K562 (cell line): Measurements from ENCODE around the gene PACSIN2. TPM values are rescaled to one million over a fixed set of nuclear protein-coding genes. Genes with fewer than 3 reads are reported as not detected.

Source experiments
- polyA plus RNA-seq, 8 experiments: library from polyadenylated mRNA; depleted of rRNA in 4 of 8; stranded (reverse) in 5 of 8; unstranded in 3 of 8; fragments of >200 nt; fragmentation: Nextera tagmentation in 2 of 8; fragmentation: Illumina TruSeq in 1 of 8; extraction: Ambion mirVana in 2 of 8; extraction: Trizol in 1 of 8; gene quantifications; 2 replicates each; pipeline versions ENCODE4 v1.2.1 to v1.2.3, GENCODE V29; 2011 to 2014; ENCODE audit warnings: inconsistent platforms in 1 of 8, missing spikeins in 1 of 8
- total RNA-seq, 7 experiments: library from RNA; depleted of rRNA in 6 of 7; stranded (reverse); fragments of >200 nt in 6 of 7; fragmentation: Illumina TruSeq in 2 of 7; extraction: Trizol in 2 of 7; gene quantifications; 2 replicates each; pipeline versions ENCODE4 v1.2.1 to v1.2.3, GENCODE V29; 2011 to 2021; ENCODE audit warnings: low replicate concordance in 1 of 7

The PACSIN2 gene
- total and polyA plus RNA-seq, 9 of the 15 experiments (the other 6 are each of a cell fraction or from before 2014, with no cell fraction given), result 0.45 to 45.1 (median 23.9) TPM

Other genes with a start within 250 kb of the PACSIN2 start
- 14.2 and 16.9 TPM in 2 replicates for gene ARFGAP3, start 157.9 kb downstream of the PACSIN2 start, total RNA-seq (2014; rRNA removed)
- gene ARFGAP3, start 157.9 kb downstream of the PACSIN2 start, total RNA-seq (2014; rRNA removed; fragmentation: Illumina TruSeq; extraction: Trizol), result 23.0 and 24.9 TPM in 2 replicates
- 19.3 and 19.5 TPM in 2 replicates for gene ARFGAP3, start 157.9 kb downstream of the PACSIN2 start, total RNA-seq (2015; rRNA removed; fragmentation: Illumina TruSeq; extraction: Trizol)
- gene ARFGAP3, start 157.9 kb downstream of the PACSIN2 start, total RNA-seq (2021), result 17.1 and 18.2 TPM in 2 replicates
- gene ARFGAP3, start 157.9 kb downstream of the PACSIN2 start, polyA plus RNA-seq (2011; rRNA removed), result 26.5 and 27.6 TPM in 2 replicates
- gene ARFGAP3, start 157.9 kb downstream of the PACSIN2 start, polyA plus RNA-seq (2014; fragmentation: Illumina TruSeq; extraction: Trizol), result 18.4 and 22.0 TPM in 2 replicates
- 10 to 100 TPM; 25.5 to 31.9 TPM for gene ARFGAP3, start 157.9 kb downstream of the PACSIN2 start, polyA plus RNA-seq (2014; fragmentation: Nextera tagmentation; extraction: Ambion mirVana)
- gene ARFGAP3, start 157.9 kb downstream of the PACSIN2 start, polyA plus RNA-seq (2014; rRNA removed), result 20.1 and 22.7 TPM in 2 replicates
- 0.14 and 0.29 TPM in 2 replicates for gene TTLL1, start 74.2 kb upstream of the PACSIN2 start, total RNA-seq (2014; rRNA removed)
- 0.22 and 0.25 TPM in 2 replicates for gene TTLL1, start 74.2 kb upstream of the PACSIN2 start, total RNA-seq (2014; rRNA removed; fragmentation: Illumina TruSeq; extraction: Trizol)
- gene TTLL1, start 74.2 kb upstream of the PACSIN2 start, total RNA-seq (2015; rRNA removed; fragmentation: Illumina TruSeq; extraction: Trizol), result 0.19 and 0.43 TPM in 2 replicates
- gene TTLL1, start 74.2 kb upstream of the PACSIN2 start, total RNA-seq (2021), result 0.16 and 0.29 TPM in 2 replicates
- 0.85 and 1.7 TPM in 2 replicates for gene TTLL1, start 74.2 kb upstream of the PACSIN2 start, polyA plus RNA-seq (2011; rRNA removed)
- 0.26 and 0.36 TPM in 2 replicates for gene TTLL1, start 74.2 kb upstream of the PACSIN2 start, polyA plus RNA-seq (2014; fragmentation: Illumina TruSeq; extraction: Trizol)
- gene TTLL1, start 74.2 kb upstream of the PACSIN2 start, polyA plus RNA-seq (2014; fragmentation: Nextera tagmentation; extraction: Ambion mirVana), result under 1 TPM; 0.06 to 0.08 TPM
- gene TTLL1, start 74.2 kb upstream of the PACSIN2 start, polyA plus RNA-seq (2014; rRNA removed), result 0.17 and 0.76 TPM in 2 replicates
- gene BIK, start 95.6 kb upstream of the PACSIN2 start, total RNA-seq (2014; rRNA removed), result 0.18 and 0.69 TPM in 2 replicates
- 0.15 and 0.19 TPM in 2 replicates for gene BIK, start 95.6 kb upstream of the PACSIN2 start, total RNA-seq (2014; rRNA removed; fragmentation: Illumina TruSeq; extraction: Trizol)
- not detected in 2 replicates for gene BIK, start 95.6 kb upstream of the PACSIN2 start, total RNA-seq (2015; rRNA removed; fragmentation: Illumina TruSeq; extraction: Trizol)
- 0.20 and 0.22 TPM in 2 replicates for gene BIK, start 95.6 kb upstream of the PACSIN2 start, total RNA-seq (2021)
- 0.08 and 0.34 TPM in 2 replicates for gene BIK, start 95.6 kb upstream of the PACSIN2 start, polyA plus RNA-seq (2011; rRNA removed)
- not detected in 2 replicates for gene BIK, start 95.6 kb upstream of the PACSIN2 start, polyA plus RNA-seq (2014; fragmentation: Illumina TruSeq; extraction: Trizol)
- not detected for gene BIK, start 95.6 kb upstream of the PACSIN2 start, polyA plus RNA-seq (2014; fragmentation: Nextera tagmentation; extraction: Ambion mirVana)
- gene BIK, start 95.6 kb upstream of the PACSIN2 start, polyA plus RNA-seq (2014; rRNA removed), result 0.23 and 0.28 TPM in 2 replicates
- gene MCAT, start 128.2 kb upstream of the PACSIN2 start, total RNA-seq (2014; rRNA removed), result 23.7 and 28.4 TPM in 2 replicates
- 8.1 and 9.6 TPM in 2 replicates for gene MCAT, start 128.2 kb upstream of the PACSIN2 start, total RNA-seq (2014; rRNA removed; fragmentation: Illumina TruSeq; extraction: Trizol)
- gene MCAT, start 128.2 kb upstream of the PACSIN2 start, total RNA-seq (2015; rRNA removed; fragmentation: Illumina TruSeq; extraction: Trizol), result 11.7 and 12.4 TPM in 2 replicates
- 26.3 and 27.8 TPM in 2 replicates for gene MCAT, start 128.2 kb upstream of the PACSIN2 start, total RNA-seq (2021)
- gene MCAT, start 128.2 kb upstream of the PACSIN2 start, polyA plus RNA-seq (2011; rRNA removed), result 13.9 and 14.0 TPM in 2 replicates
- gene MCAT, start 128.2 kb upstream of the PACSIN2 start, polyA plus RNA-seq (2014; fragmentation: Illumina TruSeq; extraction: Trizol), result 15.0 TPM in 2 replicates
- 1 to 10 TPM; 3.3 to 4.6 TPM for gene MCAT, start 128.2 kb upstream of the PACSIN2 start, polyA plus RNA-seq (2014; fragmentation: Nextera tagmentation; extraction: Ambion mirVana)
- 25.3 and 27.7 TPM in 2 replicates for gene MCAT, start 128.2 kb upstream of the PACSIN2 start, polyA plus RNA-seq (2014; rRNA removed)
- 108 and 141 TPM in 2 replicates for gene TSPO, start 136.4 kb upstream of the PACSIN2 start, total RNA-seq (2014; rRNA removed)
- 6.0 and 7.2 TPM in 2 replicates for gene TSPO, start 136.4 kb upstream of the PACSIN2 start, total RNA-seq (2014; rRNA removed; fragmentation: Illumina TruSeq; extraction: Trizol)
- gene TSPO, start 136.4 kb upstream of the PACSIN2 start, total RNA-seq (2015; rRNA removed; fragmentation: Illumina TruSeq; extraction: Trizol), result 25.3 and 29.2 TPM in 2 replicates
- 81.7 and 82.4 TPM in 2 replicates for gene TSPO, start 136.4 kb upstream of the PACSIN2 start, total RNA-seq (2021)
- gene TSPO, start 136.4 kb upstream of the PACSIN2 start, polyA plus RNA-seq (2011; rRNA removed), result 29.0 and 49.9 TPM in 2 replicates
- 11.5 and 38.8 TPM in 2 replicates for gene TSPO, start 136.4 kb upstream of the PACSIN2 start, polyA plus RNA-seq (2014; fragmentation: Illumina TruSeq; extraction: Trizol)
- gene TSPO, start 136.4 kb upstream of the PACSIN2 start, polyA plus RNA-seq (2014; fragmentation: Nextera tagmentation; extraction: Ambion mirVana), result 10 to 100 TPM in 1 of 2 experiments, 1 to 10 TPM in 1; 4.9 to 18.0 TPM
- 126 and 139 TPM in 2 replicates for gene TSPO, start 136.4 kb upstream of the PACSIN2 start, polyA plus RNA-seq (2014; rRNA removed)
- 110 and 158 TPM in 2 replicates for gene TTLL12, start 172.0 kb upstream of the PACSIN2 start, total RNA-seq (2014; rRNA removed)
- gene TTLL12, start 172.0 kb upstream of the PACSIN2 start, total RNA-seq (2014; rRNA removed; fragmentation: Illumina TruSeq; extraction: Trizol), result 15.6 and 19.4 TPM in 2 replicates
- gene TTLL12, start 172.0 kb upstream of the PACSIN2 start, total RNA-seq (2015; rRNA removed; fragmentation: Illumina TruSeq; extraction: Trizol), result 43.0 and 46.7 TPM in 2 replicates
- gene TTLL12, start 172.0 kb upstream of the PACSIN2 start, total RNA-seq (2021), result 125 and 128 TPM in 2 replicates
- gene TTLL12, start 172.0 kb upstream of the PACSIN2 start, polyA plus RNA-seq (2011; rRNA removed), result 34.1 and 51.4 TPM in 2 replicates
- 70.4 and 136 TPM in 2 replicates for gene TTLL12, start 172.0 kb upstream of the PACSIN2 start, polyA plus RNA-seq (2014; fragmentation: Illumina TruSeq; extraction: Trizol)
- 1 to 10 TPM; 1.3 to 1.6 TPM for gene TTLL12, start 172.0 kb upstream of the PACSIN2 start, polyA plus RNA-seq (2014; fragmentation: Nextera tagmentation; extraction: Ambion mirVana)
- gene TTLL12, start 172.0 kb upstream of the PACSIN2 start, polyA plus RNA-seq (2014; rRNA removed), result 75.2 and 82.3 TPM in 2 replicates